NCI-H1092 treated with DMSO at 0.1 percent for 48 hours (cell line): Measurements from ENCODE around the gene NT5C3B.
"Not testable (repeated sequence)": the region's sequence is repeated elsewhere in the genome, so short reads cannot be mapped to it uniquely, and the experiment has no call there.

Experiments
- DNase-seq: peaks from one replicate; lab custom pipeline; 2025; lab: John Stamatoyannopoulos, UW

The NT5C3B gene

GRCh38 chr17:41835800-41836549 is at the start of gene NT5C3B:
NT5C3B (minus strand) TSS chr17:41836232; CDS start chr17:41836193, 39 bp downstream.
- DNase-seq, result peak; percentile 17

GRCh38 chr17:41885733-41886132 is 49.7 kb upstream of the NT5C3B start:
- no peak for DNase-seq

- DNase-seq, result no peak
Measured at GRCh38 chr17:41882756-41883155, 46.7 kb upstream of the NT5C3B start.

GRCh38 chr17:41880130-41880529 is 44.1 kb upstream of the NT5C3B start:
- DNase-seq, result no peak

- not testable (repeated sequence) for DNase-seq
Measured at GRCh38 chr17:41874293-41874670, 38.2 kb upstream of the NT5C3B start.

GRCh38 chr17:41873559-41874292 is 37.7 kb upstream of the NT5C3B start:
- no peak for DNase-seq

GRCh38 chr17:41871789-41872188 is 35.8 kb upstream of the NT5C3B start:
- DNase-seq, result no peak

- DNase-seq, result no peak
Measured at GRCh38 chr17:41870627-41871026, 34.6 kb upstream of the NT5C3B start.

GRCh38 chr17:41870097-41870496 is 34.1 kb upstream of the NT5C3B start:
- DNase-seq, result no peak

- no peak for DNase-seq
Measured at GRCh38 chr17:41869426-41869825, 33.4 kb upstream of the NT5C3B start.

- no peak for DNase-seq
Measured at GRCh38 chr17:41868568-41868967, 32.5 kb upstream of the NT5C3B start.

- no peak for DNase-seq
Measured at GRCh38 chr17:41865596-41865893, 29.5 kb upstream of the NT5C3B start.

GRCh38 chr17:41864836-41865595 is 29.0 kb upstream of the NT5C3B start, which contains the start of gene KLHL11:
KLHL11 (minus strand) TSS chr17:41865423; CDS start chr17:41865370, 53 bp downstream.
- DNase-seq, result peak; percentile 89

- no peak for DNase-seq
Measured at GRCh38 chr17:41864498-41864835, 28.4 kb upstream of the NT5C3B start.

GRCh38 chr17:41863074-41863848 is 27.2 kb upstream of the NT5C3B start:
- DNase-seq, result no peak

GRCh38 chr17:41860254-41860931 is 24.4 kb upstream of the NT5C3B start:
- no peak for DNase-seq

GRCh38 chr17:41851382-41851781 is 15.3 kb upstream of the NT5C3B start:
- not testable (repeated sequence) for DNase-seq

- DNase-seq, result no peak
Measured at GRCh38 chr17:41849251-41849990, 13.4 kb upstream of the NT5C3B start.

GRCh38 chr17:41848788-41849187 is 12.8 kb upstream of the NT5C3B start:
- DNase-seq, result no peak

GRCh38 chr17:41844971-41845370 is 8.9 kb upstream of the NT5C3B start:
- DNase-seq, result no peak

- DNase-seq, result not testable (repeated sequence)
Measured at GRCh38 chr17:41840781-41841180, 4.7 kb upstream of the NT5C3B start.
